NCI-H510A (cell line): ENCODE measurements around the gene RRP9.
"Not testable (repeated sequence)": the region's sequence is repeated elsewhere in the genome, so short reads cannot be mapped to it uniquely, and the experiment has no call there.

Source experiments
- DNase-seq: peaks from one replicate; lab custom pipeline; 2025; lab: John Stamatoyannopoulos, UW

RRP9 gene

GRCh38 chr3:51904034-51904823 is 37.5 kb downstream of the RRP9 start:
- DNase-seq: no peak

- DNase-seq: not testable (repeated sequence)
Observed at GRCh38 chr3:51902361-51902760, 39.3 kb downstream of the RRP9 start.

- DNase-seq: not testable (repeated sequence)
Observed at GRCh38 chr3:51900043-51900442, 41.7 kb downstream of the RRP9 start.

GRCh38 chr3:51897391-51897790 is 44.3 kb downstream of the RRP9 start:
- no peak for DNase-seq

GRCh38 chr3:51896607-51897305 is 44.9 kb downstream of the RRP9 start:
- DNase-seq: no peak

GRCh38 chr3:51894939-51895338 is 46.8 kb downstream of the RRP9 start:
- no peak for DNase-seq

GRCh38 chr3:51894391-51894790 is 47.3 kb downstream of the RRP9 start:
- no peak for DNase-seq

- DNase-seq: no peak
Observed at GRCh38 chr3:51891242-51892039, 50.3 kb downstream of the RRP9 start.

- DNase-seq: no peak
Observed at GRCh38 chr3:51888463-51889105, 53.1 kb downstream of the RRP9 start.

- DNase-seq: no peak
Observed at GRCh38 chr3:51887620-51888019, 54.1 kb downstream of the RRP9 start.

- no peak for DNase-seq
Observed at GRCh38 chr3:51886447-51886846, 55.3 kb downstream of the RRP9 start.
